A673 (cell line): ENCODE results near the gene LRRC4C. TPM values are rescaled to one million over a fixed set of nuclear protein-coding genes. Genes with fewer than 3 reads are reported as not detected.

Experiments used
- BruUV-seq: library from RNA; stranded (reverse); fragments of 400-500 nt; replicated peaks from 2 replicates; lab custom pipeline; 2021; lab: Mats Ljungman, UMichigan
- CTCF ChIA-PET: fragments of 300-600 bp; sonication (Branson Sonifier 250); formaldehyde crosslinking; loops from one replicate; lab custom pipeline; 2022; ENCODE audit warnings: antibody characterized with exemption; lab: Charles Lee
- POLR2A ChIA-PET: fragments of 300-600 bp; sonication (Branson Sonifier 250); formaldehyde crosslinking; loops from one replicate; lab custom pipeline; 2022; ENCODE audit warnings: antibody characterized with exemption; ENCODE audit not compliant: low non-redundant PET; lab: Charles Lee
- DNase-seq: peaks from one replicate; pipeline ENCODE4 v3.0.0-alpha.2; 2015; ENCODE audit warnings: low spot score
- H3K27ac ChIP-seq: fragments of 200-600 bp; sonication (generic); 2 replicates; pipeline ENCODE4 v1.5.1; 2016; ENCODE audit warnings: mixed run types, low read depth, mild to moderate bottlenecking, mixed read lengths, antibody characterized with exemption, low read length; ENCODE audit not compliant: poor library complexity, severe bottlenecking
- H3K27me3 ChIP-seq: fragments of 200-600 bp; sonication (generic); replicated peaks from 2 replicates; pipeline ENCODE4 v1.6.1; 2017; ENCODE audit warnings: mixed run types, low read depth, mild to moderate bottlenecking, mixed read lengths, antibody characterized with exemption, low read length; ENCODE audit not compliant: insufficient read depth, poor library complexity
- H3K36me3 ChIP-seq: fragments of 200-600 bp; sonication (generic); 2 replicates; pipeline ENCODE4 v1.6.1; 2016; ENCODE audit warnings: mixed run types, mild to moderate bottlenecking, mixed read lengths, antibody characterized with exemption, low read length; ENCODE audit not compliant: insufficient read depth, poor library complexity, severe bottlenecking
- H3K4me1 ChIP-seq: fragments of 200-600 bp; sonication (generic); 2 replicates; pipeline ENCODE4 v1.6.1; 2017; ENCODE audit warnings: mixed run types, mild to moderate bottlenecking, mixed read lengths, antibody characterized with exemption, low read length; ENCODE audit not compliant: insufficient read depth, poor library complexity, severe bottlenecking
- H3K4me3 ChIP-seq: fragments of 200-600 bp; sonication (generic); 2 replicates; pipeline ENCODE4 v1.5.1; 2016; ENCODE audit warnings: low read depth, mixed run types, mild to moderate bottlenecking, mixed read lengths, low read length; ENCODE audit not compliant: poor library complexity, severe bottlenecking
- H3K9me3 ChIP-seq: fragments of 200-600 bp; sonication (generic); 2 replicates; pipeline ENCODE4 v1.6.1; 2016; ENCODE audit warnings: mixed run types, low read depth, mild to moderate bottlenecking, mixed read lengths, antibody characterized with exemption, low read length; ENCODE audit not compliant: poor library complexity, severe bottlenecking
- CTCF ChIP-seq: fragments of 300-800, 200-600 bp; sonication (generic); conservative IDR thresholded peaks from 2 replicates; pipeline ENCODE4 v1.5.1; 2017; ENCODE audit warnings: low read depth, mild to moderate bottlenecking, antibody characterized with exemption, low read length, moderate library complexity, mixed read lengths
- EZH2 ChIP-seq: fragments of 200-600 bp; sonication (generic); IDR thresholded peaks from 2 replicates; pipeline ENCODE4 v1.6.1; 2017; ENCODE audit warnings: borderline replicate concordance, low read depth, mild to moderate bottlenecking, mixed read lengths, antibody characterized with exemption, low read length; ENCODE audit not compliant: poor library complexity, severe bottlenecking
- intact Hi-C: fragments of 100-400 bp; cut with micrococcal nuclease; formaldehyde crosslinking; loops from one replicate; pipeline ENCODE4 v1.10.0; 2022; ENCODE audit not compliant: unreplicated experiment
- total RNA-seq: library from RNA; stranded (reverse); gene quantifications from 2 replicates; pipeline ENCODE4 v1.2.3, GENCODE V29; 2021

Gene LRRC4C
- total RNA-seq, 1 experiment from 2014 or later, result 38.3 TPM

- TF ChIP-seq EZH2 (no peak), CTCF (no peak)
- Histone ChIP-seq H3K4me3 (no peak overlapping the region), H3K9me3 (no peaks in the 10 kb centered on the region), H3K27me3 (no peaks in the 10 kb centered on the region), H3K4me1 (no peaks in the 10 kb centered on the region), H3K36me3 (no peaks in the 10 kb centered on the region), H3K27ac (no peak overlapping the region)
- peak; percentile 27 for DNase-seq
- intact Hi-C loops, result no loop called here
- POLR2A ChIA-PET, result no interaction called here
- CTCF ChIA-PET, result no interaction called here
- no TSS peak for BruUV-seq
These were observed 158.4 kb downstream of the LRRC4C start for GRCh38 chr11:41301023-41301422.

- DNase-seq, result no peak
- no peak overlapping the region for H3K27ac ChIP-seq
- H3K4me3 ChIP-seq, result no peak overlapping the region
- CTCF ChIA-PET, result no interaction called here
- no peaks in the 10 kb centered on the region for H3K4me1 ChIP-seq
- POLR2A ChIA-PET, result no interaction called here
- TF ChIP-seq EZH2, result no peak
- TF ChIP-seq CTCF, result no peak
- no peaks in the 10 kb centered on the region for H3K9me3 ChIP-seq
- intact Hi-C loops, result no loop called here
- no peaks in the 10 kb centered on the region for H3K27me3 ChIP-seq
- BruUV-seq, result no TSS peak
- H3K36me3 ChIP-seq, result no peaks in the 10 kb centered on the region
These were observed 170.0 kb downstream of the LRRC4C start for GRCh38 chr11:41289408-41289807.

- H3K4me3 ChIP-seq, result no peak overlapping the region
- H3K4me1 ChIP-seq, result no peaks in the 10 kb centered on the region
- H3K36me3 ChIP-seq, result no peaks in the 10 kb centered on the region
- H3K9me3 ChIP-seq, result no peaks in the 10 kb centered on the region
- H3K27ac ChIP-seq, result no peak overlapping the region
- intact Hi-C loops, result no loop called here
- H3K27me3 ChIP-seq, result no peaks in the 10 kb centered on the region
- POLR2A ChIA-PET, result no interaction called here
- BruUV-seq, result no TSS peak
- TF ChIP-seq EZH2 (no peak), CTCF (no peak)
- CTCF ChIA-PET, result no interaction called here
- DNase-seq, result no peak
These were observed 172.7 kb downstream of the LRRC4C start for GRCh38 chr11:41286751-41287150.
